Measurements from ENCODE around the gene PPP1R9A.

Gene PPP1R9A

DNA sequence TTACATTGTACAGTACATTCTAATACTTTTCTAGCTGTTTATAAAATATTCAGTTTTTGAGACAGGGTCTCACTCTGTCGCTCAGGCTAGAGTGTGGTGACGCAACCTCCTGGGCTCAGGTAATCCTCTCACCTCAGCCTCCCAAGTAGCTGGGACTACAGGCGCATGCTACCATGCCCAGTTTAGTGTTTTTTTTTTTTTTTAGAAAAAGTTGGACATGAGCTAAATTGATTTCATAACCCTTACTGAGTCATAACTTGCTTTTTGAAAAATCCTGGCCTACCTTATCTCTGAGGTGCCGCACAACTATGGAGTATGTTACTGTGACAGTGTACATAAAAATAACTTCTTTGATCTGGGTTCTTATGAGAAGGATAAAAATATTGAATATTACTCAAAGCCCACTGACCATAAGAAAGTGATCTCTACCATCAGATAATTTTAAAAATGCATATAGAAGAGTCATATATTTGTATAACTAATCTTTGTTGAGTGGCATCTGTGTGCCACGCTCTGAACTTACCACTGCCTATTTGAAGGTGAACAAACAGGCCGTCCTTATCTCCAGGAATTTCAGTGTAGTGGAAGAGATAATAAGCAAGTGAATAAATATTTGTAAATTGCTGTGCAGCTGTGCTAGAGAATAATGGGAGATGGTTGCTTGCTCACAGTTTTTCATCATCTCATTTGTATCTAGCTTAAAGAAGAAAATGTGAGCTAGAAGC is 73.2 kb downstream of the PPP1R9A start:
- Histone ChIP-seq H2AFZ (no peak overlapping the region), H3K27me3 (ENCODE audit: control insufficient read depth, insufficient read depth, low read length) (no peaks in the 10 kb centered on the region), H3K36me3 (ENCODE audit: control insufficient read depth, insufficient read depth, low read length) (no peaks in the 10 kb centered on the region), H3K4me2 (ENCODE audit: low read length) (no peak overlapping the region), H3K9me3 (ENCODE audit: control insufficient read depth, low read length) (no peaks in the 10 kb centered on the region), H3K27ac (no peak overlapping the region), H3K4me3 (ENCODE audit: low read depth, low read length) (no peak overlapping the region), H3K79me2 (peaks cover 20% of the 10 kb centered on the region), H3K9ac (no peak overlapping the region), H3K4me1 (no peaks in the 10 kb centered on the region)
- no peak for TF ChIP-seq CTCF (IDR thresholded peaks at IDR 0.05)

- Histone ChIP-seq H3K9me3 (ENCODE audit: control insufficient read depth, low read length) (no peaks in the 10 kb centered on the region), H3K4me2 (ENCODE audit: low read length) (no peak overlapping the region), H3K36me3 (ENCODE audit: control insufficient read depth, insufficient read depth, low read length) (no peaks in the 10 kb centered on the region), H3K79me2 (no peaks in the 10 kb centered on the region), H3K9ac (no peak overlapping the region), H3K4me3 (ENCODE audit: low read depth, low read length) (no peak overlapping the region), H3K27ac (no peak overlapping the region), H2AFZ (no peak overlapping the region), H3K27me3 (ENCODE audit: control insufficient read depth, insufficient read depth, low read length) (no peaks in the 10 kb centered on the region), H3K4me1 (no peaks in the 10 kb centered on the region)
- TF ChIP-seq CTCF (IDR thresholded peaks at IDR 0.05), result no peak
These were observed 88.5 kb downstream of the PPP1R9A start for GRCh38 chr7:94995921-94996320.

- no peaks in the 10 kb centered on the region for H3K79me2 ChIP-seq
These were observed 89.0 kb downstream of the PPP1R9A start for GRCh38 chr7:94996369-94996768.

GRCh38 chr7:94997547-94997946 is 90.2 kb downstream of the PPP1R9A start:
- Histone ChIP-seq H3K36me3 (ENCODE audit: control insufficient read depth, insufficient read depth, low read length) (no peaks in the 10 kb centered on the region), H3K4me1 (no peaks in the 10 kb centered on the region), H3K4me2 (ENCODE audit: low read length) (no peak overlapping the region), H3K27me3 (ENCODE audit: control insufficient read depth, insufficient read depth, low read length) (no peaks in the 10 kb centered on the region), H3K9ac (no peak overlapping the region), H3K27ac (no peak overlapping the region), H3K4me3 (ENCODE audit: low read depth, low read length) (no peak overlapping the region), H3K79me2 (no peaks in the 10 kb centered on the region), H2AFZ (no peak overlapping the region), H3K9me3 (ENCODE audit: control insufficient read depth, low read length) (no peaks in the 10 kb centered on the region)
- TF ChIP-seq CTCF (IDR thresholded peaks at IDR 0.05), result no peak

More at GRCh38 chr7:94996369-94996768, 89.0 kb downstream of the PPP1R9A start:
- Histone ChIP-seq H3K9me3 (ENCODE audit: control insufficient read depth, low read length) (no peaks in the 10 kb centered on the region), H3K36me3 (ENCODE audit: control insufficient read depth, insufficient read depth, low read length) (no peaks in the 10 kb centered on the region), H3K27me3 (ENCODE audit: control insufficient read depth, insufficient read depth, low read length) (no peaks in the 10 kb centered on the region), H3K4me1 (no peaks in the 10 kb centered on the region), H3K9ac (no peak overlapping the region), H3K4me3 (ENCODE audit: low read depth, low read length) (no peak overlapping the region), H3K27ac (no peak overlapping the region), H2AFZ (no peak overlapping the region), H3K4me2 (ENCODE audit: low read length) (no peak overlapping the region)
- TF ChIP-seq CTCF (IDR thresholded peaks at IDR 0.05), result no peak

All from parathyroid adenoma (tissue), 2 donors.